Inferior parietal cortex (tissue), 1 donor: Measurements from ENCODE around the gene DMAC2.
A peak's percentile ranks its signal among the peaks of the same experiment; 100 is the strongest.
"Not testable (repeated sequence)": the region's sequence is repeated elsewhere in the genome, so short reads cannot be mapped to it uniquely, and the experiment has no call there.

Source experiments
- DNase-seq: peaks from one replicate; pipeline ENCODE4 v3.0.0-alpha.2; 2016; ENCODE audit errors: extremely low spot score

The DMAC2 gene

GRCh38 chr19:41439441-41440222 is at the start of gene DMAC2:
Gene DMAC2 (minus strand): TSS chr19:41439912. CDS start chr19:41439899, 13 bp downstream.
- DNase-seq = peak; percentile 98

GRCh38 chr19:41486953-41487352 is 47.2 kb upstream of the DMAC2 start:
- DNase-seq = not testable (repeated sequence)

- DNase-seq = no peak
Observed at GRCh38 chr19:41484822-41485221, 45.1 kb upstream of the DMAC2 start.

GRCh38 chr19:41480336-41480735 is 40.6 kb upstream of the DMAC2 start:
- no peak for DNase-seq

- no peak for DNase-seq
Observed at GRCh38 chr19:41479757-41480191, 40.1 kb upstream of the DMAC2 start.

GRCh38 chr19:41478875-41479756 is 39.4 kb upstream of the DMAC2 start:
- DNase-seq = no peak

GRCh38 chr19:41478171-41478570 is 38.5 kb upstream of the DMAC2 start:
- no peak for DNase-seq

GRCh38 chr19:41476583-41476982 is 36.9 kb upstream of the DMAC2 start:
- no peak for DNase-seq

GRCh38 chr19:41463257-41464256 is 23.8 kb upstream of the DMAC2 start:
- not testable (repeated sequence) for DNase-seq

GRCh38 chr19:41462497-41462896 is 22.8 kb upstream of the DMAC2 start:
- no peak for DNase-seq

- DNase-seq = no peak
Observed at GRCh38 chr19:41457241-41457640, 17.5 kb upstream of the DMAC2 start.

GRCh38 chr19:41456342-41456918 is 16.7 kb upstream of the DMAC2 start:
- DNase-seq = no peak

GRCh38 chr19:41455936-41456335 is 16.2 kb upstream of the DMAC2 start:
- no peak for DNase-seq

GRCh38 chr19:41452584-41453275 is 13.0 kb upstream of the DMAC2 start:
- no peak for DNase-seq

GRCh38 chr19:41449865-41450178 is 10.1 kb upstream of the DMAC2 start:
- DNase-seq = no peak

GRCh38 chr19:41449079-41449864 is 9.6 kb upstream of the DMAC2 start:
- DNase-seq = peak; percentile 58

- no peak for DNase-seq
Observed at GRCh38 chr19:41447732-41448332, 8.1 kb upstream of the DMAC2 start.

- DNase-seq = no peak
Observed at GRCh38 chr19:41445575-41445974, 5.9 kb upstream of the DMAC2 start.

GRCh38 chr19:41443813-41444455 is 4.2 kb upstream of the DMAC2 start:
- no peak for DNase-seq
